H9 (cell line): ENCODE results near the gene DEGS2. TPM values are rescaled to one million over a fixed set of nuclear protein-coding genes. Genes with fewer than 3 reads are reported as not detected.

Experiments used
- DNase-seq: peaks from one replicate; pipeline ENCODE4 v3.0.0-alpha.2; 2017
- H2AFZ ChIP-seq: one replicate; pipeline ENCODE4 v1.6.1; 2013; ENCODE audit warnings: mild to moderate bottlenecking, low read length, control low read depth, moderate library complexity
- H2AK5ac ChIP-seq: 2 replicates; pipeline ENCODE4 v1.6.1; 2013; ENCODE audit warnings: low read length, control low read depth, mixed read lengths; ENCODE audit not compliant: insufficient read length
- H2BK120ac ChIP-seq: one replicate; pipeline ENCODE4 v1.6.1; 2013; ENCODE audit warnings: low read depth, mild to moderate bottlenecking, low read length, control low read depth, inconsistent platforms; ENCODE audit not compliant: poor library complexity, severe bottlenecking
- H2BK12ac ChIP-seq: 2 replicates; pipeline ENCODE4 v1.6.1; 2013; ENCODE audit warnings: low read length, control low read depth, mixed read lengths, low read depth; ENCODE audit not compliant: insufficient read length
- H2BK15ac ChIP-seq: 2 replicates; pipeline ENCODE4 v1.6.1; 2013; ENCODE audit warnings: low read depth, low read length, control low read depth
- H2BK20ac ChIP-seq: one replicate; pipeline ENCODE4 v1.6.1; 2013; ENCODE audit warnings: low read depth, mild to moderate bottlenecking, low read length, control low read depth, inconsistent platforms; ENCODE audit not compliant: poor library complexity, severe bottlenecking
- H2BK5ac ChIP-seq: 2 replicates; pipeline ENCODE4 v1.6.1; 2013; ENCODE audit warnings: low read length, control low read depth, mixed read lengths; ENCODE audit not compliant: insufficient read length
- H3K14ac ChIP-seq: 2 replicates; pipeline ENCODE4 v1.6.1; 2013; ENCODE audit warnings: low read length, control low read depth; ENCODE audit not compliant: insufficient read depth
- H3K18ac ChIP-seq: 2 replicates; pipeline ENCODE4 v1.6.1; 2013; ENCODE audit warnings: low read depth, mild to moderate bottlenecking, mixed read lengths, low read length, control low read depth; ENCODE audit not compliant: insufficient read length
- H3K23ac ChIP-seq: 2 replicates; pipeline ENCODE4 v1.6.1; 2013; ENCODE audit warnings: low read length, control low read depth, mixed read lengths, low read depth; ENCODE audit not compliant: insufficient read length
- H3K23me2 ChIP-seq: 2 replicates; pipeline ENCODE4 v1.6.1; 2013; ENCODE audit warnings: low read depth, mild to moderate bottlenecking, mixed read lengths, low read length, control low read depth; ENCODE audit not compliant: insufficient read length, poor library complexity, severe bottlenecking
- H3K27ac ChIP-seq: 2 replicates; pipeline ENCODE4 v1.5.1; 2013; ENCODE audit warnings: low read length, control low read depth, mixed read lengths, low read depth; ENCODE audit not compliant: insufficient read length
- H3K27me3 ChIP-seq: 2 replicates; pipeline ENCODE4 v1.6.1; 2013; ENCODE audit warnings: low read length, control low read depth, inconsistent platforms; ENCODE audit not compliant: insufficient read depth
- H3K4ac ChIP-seq: 2 replicates; pipeline ENCODE4 v1.6.1; 2013; ENCODE audit warnings: low read depth, mild to moderate bottlenecking, control low read depth, inconsistent platforms, low read length, moderate library complexity
- H3K4me1 ChIP-seq: 2 replicates; pipeline ENCODE4 v1.6.1; 2013; ENCODE audit warnings: low read length, control low read depth, inconsistent platforms; ENCODE audit not compliant: insufficient read depth
- H3K4me2 ChIP-seq: 2 replicates; pipeline ENCODE4 v1.6.1; 2013; ENCODE audit warnings: low read length, control low read depth, mixed read lengths; ENCODE audit not compliant: insufficient read length, insufficient read depth
- H3K56ac ChIP-seq: 2 replicates; pipeline ENCODE4 v1.6.1; 2013; ENCODE audit warnings: low read depth, mild to moderate bottlenecking, mixed read lengths, low read length, control low read depth; ENCODE audit not compliant: insufficient read length
- H3K79me1 ChIP-seq: 2 replicates; pipeline ENCODE4 v1.6.1; 2013; ENCODE audit warnings: low read depth, mild to moderate bottlenecking, moderate library complexity, low read length, control low read depth, inconsistent platforms; ENCODE audit not compliant: insufficient read depth, poor library complexity, severe bottlenecking
- H3K79me2 ChIP-seq: 2 replicates; pipeline ENCODE4 v1.6.1; 2013; ENCODE audit warnings: low read length, control low read depth, inconsistent platforms; ENCODE audit not compliant: insufficient read depth
- H3K9ac ChIP-seq: 2 replicates; pipeline ENCODE4 v1.6.1; 2013; ENCODE audit warnings: low read length, control low read depth, mixed read lengths; ENCODE audit not compliant: insufficient read length; ENCODE audit errors: extremely low read depth
- H3K9me3 ChIP-seq: one replicate; pipeline ENCODE4 v1.6.1; 2013; ENCODE audit warnings: low read depth, low read length, inconsistent platforms; ENCODE audit not compliant: control insufficient read depth
- H3T11ph ChIP-seq: one replicate; pipeline ENCODE4 v1.6.1; 2013; ENCODE audit warnings: mild to moderate bottlenecking, low read length, control low read depth, inconsistent platforms
- H4K20me1 ChIP-seq: one replicate; pipeline ENCODE4 v1.6.1; 2013; ENCODE audit not compliant: control insufficient read depth, insufficient read length, insufficient read depth
- H4K5ac ChIP-seq: 2 replicates; pipeline ENCODE4 v1.6.1; 2013; ENCODE audit warnings: low read depth, mild to moderate bottlenecking, mixed read lengths, low read length, control low read depth; ENCODE audit not compliant: insufficient read length
- H4K8ac ChIP-seq: replicated peaks from 2 replicates; pipeline ENCODE4 v1.6.1; 2013; ENCODE audit warnings: low read length, control low read depth, mixed read lengths, low read depth; ENCODE audit not compliant: insufficient read length
- H4K91ac ChIP-seq: 2 replicates; pipeline ENCODE4 v1.6.1; 2013; ENCODE audit warnings: low read depth, mild to moderate bottlenecking, moderate library complexity, mixed read lengths, low read length, control low read depth; ENCODE audit not compliant: insufficient read length
- H3K27ac Mint-ChIP-seq, 3 experiments: 2 replicates in 2 of 3; 3 replicates in 1 of 3; pipeline ENCODE4 v1.8.0; 2020 to 2021; ENCODE audit warnings: mixed read lengths in 3 of 3, mild to moderate bottlenecking in 1 of 3, moderate library complexity in 1 of 3
- H3K27me3 Mint-ChIP-seq: 2 replicates; pipeline ENCODE4 v1.8.0; 2021; ENCODE audit warnings: low read depth, mild to moderate bottlenecking, moderate library complexity, mixed read lengths
- H3K36me3 Mint-ChIP-seq, 3 experiments: 2 replicates in 2 of 3; 3 replicates in 1 of 3; pipeline ENCODE4 v1.8.0; 2020 to 2021; ENCODE audit warnings: low read depth in 3 of 3, mixed read lengths in 3 of 3; ENCODE audit not compliant: insufficient read depth in 1 of 3
- H3K4me1 Mint-ChIP-seq, 2 experiments: 2 replicates each; pipeline ENCODE4 v1.8.0; 2020; ENCODE audit warnings: mixed read lengths in 2 of 2
- H3K4me3 Mint-ChIP-seq, 2 experiments: 2 replicates in 1 of 2; 3 replicates in 1 of 2; pipeline ENCODE4 v1.8.0; 2020 to 2021; ENCODE audit warnings: mild to moderate bottlenecking in 2 of 2, mixed read lengths in 2 of 2, moderate library complexity in 1 of 2
- H3K9me3 Mint-ChIP-seq, 2 experiments: 2 replicates in 1 of 2; 3 replicates in 1 of 2; pipeline ENCODE4 v1.8.0; 2020; ENCODE audit warnings: mild to moderate bottlenecking in 2 of 2, mixed read lengths in 2 of 2, moderate library complexity in 1 of 2
- whole genome bisulfite sequencing: extraction: QIAGEN DNeasy Blood & Tissue Kit; methylation state at CpG from one replicate; pipeline ENCODE4 v1.1.7; 2013; ENCODE audit warnings: missing lambda C conversion rate, low lambda C conversion rate, mixed read lengths; ENCODE audit not compliant: insufficient read length; ENCODE audit errors: extremely low coverage; 5-methylcytosine and 5-hydroxymethylcytosine counted together
- total RNA-seq: library from RNA; stranded (reverse); gene quantifications from 2 replicates; pipeline ENCODE4 v1.2.1, GENCODE V29; 2021
- TF ChIP-seq, protein P1 (sequence below): fragments of 200-600 bp; sonication (generic); conservative IDR thresholded peaks from 3 replicates; pipeline ENCODE4 v1.8.0; 2021; ENCODE audit warnings: antibody characterized with exemption, mild to moderate bottlenecking

The DEGS2 gene
- total RNA-seq, 1 experiment from 2014 or later, result 0.72 TPM

DNA sequence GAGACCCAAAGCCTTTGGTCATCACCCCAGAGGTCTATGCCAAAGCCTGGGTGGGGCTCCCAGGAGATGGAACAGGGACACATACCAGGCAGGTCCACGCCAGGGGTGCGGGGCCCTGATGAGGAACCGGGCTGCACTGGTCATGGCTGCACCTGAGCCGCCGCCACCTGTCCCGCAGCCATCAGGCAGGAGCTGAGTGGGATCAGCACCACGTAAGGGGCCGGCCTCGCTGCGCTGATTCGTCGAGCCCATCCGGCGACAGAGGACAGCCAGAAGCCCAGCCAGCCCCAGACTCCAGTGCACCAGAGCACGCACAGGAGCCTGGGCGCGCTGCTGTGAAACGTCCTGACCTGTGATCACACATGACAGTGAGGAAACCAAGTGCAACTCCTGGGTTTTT, 15.9 kb downstream of the DEGS2 start:
- Histone ChIP-seq H3K79me1 (no peaks in the 10 kb centered on the region), H4K5ac (no peak overlapping the region), H4K8ac (no peak overlapping the region), H2BK20ac (no peak overlapping the region), H2BK15ac (no peak overlapping the region), H2BK120ac (no peak overlapping the region), H3K9ac (no peak overlapping the region), H3K79me2 (no peaks in the 10 kb centered on the region), H3K4me2 (no peak overlapping the region), H2BK12ac (no peak overlapping the region), H3K14ac (no peak overlapping the region), H3K18ac (no peak overlapping the region), H3K56ac (no peak overlapping the region), H3K27ac (no peak overlapping the region), H4K91ac (no peak overlapping the region), H2AK5ac (no peak overlapping the region), H3K4me1 (peaks cover 2% of the 10 kb centered on the region; the same call in 1 of the 2 replicates), H3K27me3 (no peaks in the 10 kb centered on the region), H3K4ac (no peak overlapping the region), H2BK5ac (no peak overlapping the region), H3T11ph (no peak overlapping the region), H3K9me3 (no peaks in the 10 kb centered on the region), H3K23me2 (no peaks in the 10 kb centered on the region), H3K23ac (no peak overlapping the region), H4K20me1 (no peaks in the 10 kb centered on the region), H2AFZ (no peak overlapping the region)
- Mint-ChIP-seq H3K4me1 (peaks cover 10 to 16% of the 10 kb centered on the region in 2 experiments), H3K36me3 (peaks cover 0 to 5% (median 3%) of the 10 kb centered on the region in 3 experiments; a peak in 3 of 7 replicates), H3K27me3 (no peaks in the 10 kb centered on the region), H3K4me3 (no peak overlapping the region), H3K27ac (no peak overlapping the region), H3K9me3 (no peaks in the 10 kb centered on the region)
- TF ChIP-seq, protein P1, sequence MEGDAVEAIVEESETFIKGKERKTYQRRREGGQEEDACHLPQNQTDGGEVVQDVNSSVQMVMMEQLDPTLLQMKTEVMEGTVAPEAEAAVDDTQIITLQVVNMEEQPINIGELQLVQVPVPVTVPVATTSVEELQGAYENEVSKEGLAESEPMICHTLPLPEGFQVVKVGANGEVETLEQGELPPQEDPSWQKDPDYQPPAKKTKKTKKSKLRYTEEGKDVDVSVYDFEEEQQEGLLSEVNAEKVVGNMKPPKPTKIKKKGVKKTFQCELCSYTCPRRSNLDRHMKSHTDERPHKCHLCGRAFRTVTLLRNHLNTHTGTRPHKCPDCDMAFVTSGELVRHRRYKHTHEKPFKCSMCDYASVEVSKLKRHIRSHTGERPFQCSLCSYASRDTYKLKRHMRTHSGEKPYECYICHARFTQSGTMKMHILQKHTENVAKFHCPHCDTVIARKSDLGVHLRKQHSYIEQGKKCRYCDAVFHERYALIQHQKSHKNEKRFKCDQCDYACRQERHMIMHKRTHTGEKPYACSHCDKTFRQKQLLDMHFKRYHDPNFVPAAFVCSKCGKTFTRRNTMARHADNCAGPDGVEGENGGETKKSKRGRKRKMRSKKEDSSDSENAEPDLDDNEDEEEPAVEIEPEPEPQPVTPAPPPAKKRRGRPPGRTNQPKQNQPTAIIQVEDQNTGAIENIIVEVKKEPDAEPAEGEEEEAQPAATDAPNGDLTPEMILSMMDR, result no peak
- no CpG with 5 or more reads among the region's 18 CpGs for WGBS
- DNase-seq, result no peak
